MM.1S (cell line): ENCODE data around the gene SLC19A2.

Experiments
- DNase-seq: peaks from one replicate; pipeline ENCODE4 v3.0.0-alpha.2; 2015
- H2AFZ ChIP-seq: fragments of 300-600 bp; sonication (generic); 2 replicates; pipeline ENCODE4 v1.6.0; 2016; ENCODE audit warnings: antibody characterized with exemption, low read length
- H3F3A ChIP-seq: fragments of 300-600 bp; sonication (generic); 2 replicates; pipeline ENCODE4 v1.6.1; 2016; ENCODE audit warnings: mild to moderate bottlenecking, antibody characterized with exemption, low read length, moderate library complexity, mixed read lengths; ENCODE audit not compliant: insufficient read depth
- H3K27ac ChIP-seq: fragments of 300-600 bp; sonication (generic); 2 replicates; pipeline ENCODE4 v1.5.1; 2016; ENCODE audit warnings: mild to moderate bottlenecking, low read length
- H3K27me3 ChIP-seq: fragments of 300-600 bp; sonication (generic); replicated peaks from 2 replicates; pipeline ENCODE4 v1.6.0; 2016; ENCODE audit warnings: low read length; ENCODE audit not compliant: insufficient read depth
- H3K36me3 ChIP-seq: fragments of 300-600 bp; sonication (generic); replicated peaks from 2 replicates; pipeline ENCODE4 v1.6.1; 2016; ENCODE audit warnings: mild to moderate bottlenecking, low read length, mixed read lengths; ENCODE audit not compliant: insufficient read depth
- H3K4me1 ChIP-seq: fragments of 300-600 bp; sonication (generic); 2 replicates; pipeline ENCODE4 v1.6.1; 2016; ENCODE audit warnings: low read length, mixed read lengths
- H3K4me2 ChIP-seq: fragments of 300-600 bp; sonication (generic); 2 replicates; pipeline ENCODE4 v1.6.0; 2016; ENCODE audit warnings: low read depth, low read length
- H3K4me3 ChIP-seq: fragments of 300-600 bp; sonication (generic); 2 replicates; pipeline ENCODE4 v1.5.1; 2016; ENCODE audit warnings: low read length, mixed read lengths
- H3K79me2 ChIP-seq: fragments of 300-600 bp; sonication (generic); 2 replicates; pipeline ENCODE4 v1.6.1; 2016; ENCODE audit warnings: mixed run types, low read length, mixed read lengths
- H3K9ac ChIP-seq: fragments of 300-600 bp; sonication (generic); 2 replicates; pipeline ENCODE4 v1.6.1; 2016; ENCODE audit warnings: low read length, mixed read lengths
- H3K9me2 ChIP-seq: fragments of 300-600 bp; sonication (generic); replicated peaks from 2 replicates; pipeline ENCODE4 v1.6.1; 2016; ENCODE audit warnings: mild to moderate bottlenecking, low read length, mixed read lengths; ENCODE audit not compliant: insufficient read depth
- H3K9me3 ChIP-seq: fragments of 300-600 bp; sonication (generic); replicated peaks from 2 replicates; pipeline ENCODE4 v1.6.1; 2016; ENCODE audit warnings: mild to moderate bottlenecking, low read length, mixed read lengths; ENCODE audit not compliant: insufficient read depth
- H4K20me1 ChIP-seq: fragments of 300-600 bp; sonication (generic); 2 replicates; pipeline ENCODE4 v1.6.1; 2016; ENCODE audit warnings: mild to moderate bottlenecking, low read length, moderate library complexity, mixed read lengths; ENCODE audit not compliant: insufficient read depth
- CTCF ChIP-seq: fragments of 300-600 bp; sonication (generic); IDR thresholded peaks from 2 replicates; pipeline ENCODE4 v1.5.1; 2016; ENCODE audit warnings: antibody characterized with exemption, low read length, mixed read lengths
- EZH2 ChIP-seq: fragments of 300-600 bp; sonication (generic); optimal IDR thresholded peaks from 2 replicates; pipeline ENCODE3; 2017; ENCODE audit warnings: low read depth, mild to moderate bottlenecking, antibody characterized with exemption, low read length, mixed read lengths
- EZH2phosphoT487 ChIP-seq: fragments of 300-600 bp; sonication (generic); IDR thresholded peaks from 2 replicates; pipeline ENCODE4 v1.6.1; 2018; ENCODE audit warnings: antibody characterized with exemption, low read length

Gene SLC19A2

GRCh38 chr1:169513208-169513607 lies 27.5 kb upstream of the SLC19A2 start:
- TF ChIP-seq EZH2phosphoT487 = no peak
- TF ChIP-seq EZH2 = no peak
- TF ChIP-seq CTCF = no peak
- no peak overlapping the region for H2AFZ ChIP-seq

GRCh38 chr1:169511316-169512005 lies 25.7 kb upstream of the SLC19A2 start:
- no peak overlapping the region for H3K4me3 ChIP-seq
- H3K27me3 ChIP-seq = no peaks in the 10 kb centered on the region
- H2AFZ ChIP-seq = no peak overlapping the region
- H3K4me1 ChIP-seq = no peaks in the 10 kb centered on the region
- H4K20me1 ChIP-seq = no peaks in the 10 kb centered on the region
- TF ChIP-seq EZH2 (no peak), EZH2phosphoT487 (no peak), CTCF (no peak)
- H3K4me2 ChIP-seq = no peak overlapping the region
- no peak for DNase-seq
- no peaks in the 10 kb centered on the region for H3F3A ChIP-seq
- H3K36me3 ChIP-seq = no peaks in the 10 kb centered on the region
- no peaks in the 10 kb centered on the region for H3K9me3 ChIP-seq
- H3K9ac ChIP-seq = no peak overlapping the region
- H3K27ac ChIP-seq = no peak overlapping the region
- H3K79me2 ChIP-seq = no peaks in the 10 kb centered on the region
- H3K9me2 ChIP-seq = no peaks in the 10 kb centered on the region

More at GRCh38 chr1:169513208-169513607, 27.5 kb upstream of the SLC19A2 start:
- no peak overlapping the region for H3K4me2 ChIP-seq
- no peaks in the 10 kb centered on the region for H3K36me3 ChIP-seq
- H3K79me2 ChIP-seq = no peaks in the 10 kb centered on the region
- H3K9me2 ChIP-seq = no peaks in the 10 kb centered on the region
- no peaks in the 10 kb centered on the region for H3K4me1 ChIP-seq
- no peaks in the 10 kb centered on the region for H3F3A ChIP-seq
- H3K4me3 ChIP-seq = no peak overlapping the region
- H3K9me3 ChIP-seq = no peaks in the 10 kb centered on the region
- DNase-seq = no peak
- H4K20me1 ChIP-seq = no peaks in the 10 kb centered on the region
- no peak overlapping the region for H3K9ac ChIP-seq
- H3K27me3 ChIP-seq = no peaks in the 10 kb centered on the region
- H3K27ac ChIP-seq = no peak overlapping the region

- no peaks in the 10 kb centered on the region for H4K20me1 ChIP-seq
- H3K9ac ChIP-seq = no peak overlapping the region
- no peaks in the 10 kb centered on the region for H3K27me3 ChIP-seq
- H3K79me2 ChIP-seq = no peaks in the 10 kb centered on the region
- H3K9me3 ChIP-seq = no peaks in the 10 kb centered on the region
- no peak overlapping the region for H3K27ac ChIP-seq
- H3K4me1 ChIP-seq = no peaks in the 10 kb centered on the region
- H3K9me2 ChIP-seq = no peaks in the 10 kb centered on the region
- no peak for DNase-seq
- no peak for TF ChIP-seq CTCF
- TF ChIP-seq EZH2 = no peak
- TF ChIP-seq EZH2phosphoT487 = no peak
- no peak overlapping the region for H2AFZ ChIP-seq
- H3K4me2 ChIP-seq = no peak overlapping the region
- H3K36me3 ChIP-seq = no peaks in the 10 kb centered on the region
- no peak overlapping the region for H3K4me3 ChIP-seq
- H3F3A ChIP-seq = no peaks in the 10 kb centered on the region
These were observed 24.3 kb upstream of the SLC19A2 start for GRCh38 chr1:169510060-169510459.
